Measurements from ENCODE around the gene MOB2.

Gene MOB2, protein sequence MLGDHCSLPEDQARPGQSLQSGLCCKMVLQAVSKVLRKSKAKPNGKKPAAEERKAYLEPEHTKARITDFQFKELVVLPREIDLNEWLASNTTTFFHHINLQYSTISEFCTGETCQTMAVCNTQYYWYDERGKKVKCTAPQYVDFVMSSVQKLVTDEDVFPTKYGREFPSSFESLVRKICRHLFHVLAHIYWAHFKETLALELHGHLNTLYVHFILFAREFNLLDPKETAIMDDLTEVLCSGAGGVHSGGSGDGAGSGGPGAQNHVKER

DNA sequence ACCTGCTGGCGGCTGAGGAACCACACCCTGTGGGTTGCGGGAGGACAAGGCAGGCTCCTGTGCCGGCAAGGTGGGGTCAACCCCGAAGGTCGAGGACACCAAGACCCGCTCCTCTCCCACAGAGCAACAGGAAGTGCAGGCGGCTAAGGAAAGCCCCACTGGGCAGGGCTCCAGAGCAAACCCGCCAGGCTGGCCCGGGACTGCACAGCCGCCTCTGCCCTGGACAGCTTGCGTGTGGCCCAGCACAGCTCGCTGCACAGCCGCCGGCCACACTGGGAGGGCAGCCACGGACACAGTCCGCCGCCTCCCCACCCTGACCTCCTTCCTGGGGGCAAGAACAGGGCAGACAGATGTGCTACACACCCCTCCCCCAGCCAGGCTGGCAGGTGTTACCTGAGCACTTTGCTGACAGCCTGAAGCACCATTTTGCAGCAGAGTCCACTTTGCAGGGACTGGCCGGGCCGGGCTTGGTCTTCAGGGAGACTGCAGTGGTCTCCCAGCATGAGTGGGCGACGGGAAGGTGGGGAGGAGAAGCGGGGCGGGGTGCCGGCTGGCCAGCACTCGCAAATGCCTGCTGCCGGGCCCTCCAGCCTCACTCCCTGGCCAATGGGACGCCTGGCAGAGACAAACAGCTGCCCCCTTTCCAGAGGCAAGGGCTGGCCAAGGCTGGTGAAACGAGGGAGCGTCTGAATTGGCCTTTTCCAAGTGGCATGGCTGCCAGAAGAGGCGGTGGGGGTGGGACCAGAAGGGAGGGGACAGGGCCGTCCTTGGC, at the start of gene MOB2:
Gene MOB2, minus strand, starts transcription at position 726 of the 772 bp plus-strand sequence. Its CDS starts 223 bp downstream, at position 503.
- DNase-seq (ENCODE audit: low read depth in 3 of 3): no peak

DNA sequence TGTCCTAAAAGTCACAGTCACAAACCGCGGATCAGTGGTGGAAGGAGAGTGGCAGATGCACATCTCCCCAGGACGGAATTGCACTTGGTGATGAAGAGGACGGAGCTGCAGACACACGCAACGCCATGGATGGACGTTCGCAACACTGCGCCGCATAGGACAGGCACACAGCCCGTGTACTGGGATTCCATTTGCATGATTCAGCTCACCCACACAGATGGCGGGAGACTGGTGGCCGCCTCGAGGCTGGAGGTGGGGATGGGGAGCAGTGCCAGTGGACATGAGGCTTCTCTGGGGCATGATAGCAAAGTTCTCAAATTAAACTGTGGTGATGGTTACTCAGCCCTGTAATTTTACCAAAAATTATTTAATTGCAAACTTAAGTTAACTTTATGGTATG, 48.1 kb upstream of the MOB2 start:
- DNase-seq (ENCODE audit: low read depth in 3 of 3): no peak

DNA sequence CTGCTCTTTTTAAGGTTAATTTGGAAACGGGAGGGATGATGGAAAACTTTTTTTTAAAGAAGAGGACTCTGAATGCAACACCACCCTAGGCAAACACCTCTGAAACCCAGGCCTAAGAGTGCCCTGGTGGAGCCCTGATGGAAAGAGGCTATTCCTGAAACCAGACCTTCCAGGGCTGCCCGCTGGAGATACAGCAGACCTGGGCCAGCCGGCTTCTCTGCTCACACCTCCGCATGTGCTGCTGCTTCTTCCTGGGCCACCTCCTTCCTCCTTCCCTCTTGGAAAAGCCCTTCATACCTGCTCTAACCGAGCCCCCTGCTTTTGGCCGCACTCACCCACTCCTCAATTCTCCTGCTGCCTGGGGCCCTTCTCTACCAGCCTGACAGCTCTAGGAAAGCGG, 47.6 kb upstream of the MOB2 start:
- no peak for DNase-seq (ENCODE audit: low read depth in 3 of 3)

DNA sequence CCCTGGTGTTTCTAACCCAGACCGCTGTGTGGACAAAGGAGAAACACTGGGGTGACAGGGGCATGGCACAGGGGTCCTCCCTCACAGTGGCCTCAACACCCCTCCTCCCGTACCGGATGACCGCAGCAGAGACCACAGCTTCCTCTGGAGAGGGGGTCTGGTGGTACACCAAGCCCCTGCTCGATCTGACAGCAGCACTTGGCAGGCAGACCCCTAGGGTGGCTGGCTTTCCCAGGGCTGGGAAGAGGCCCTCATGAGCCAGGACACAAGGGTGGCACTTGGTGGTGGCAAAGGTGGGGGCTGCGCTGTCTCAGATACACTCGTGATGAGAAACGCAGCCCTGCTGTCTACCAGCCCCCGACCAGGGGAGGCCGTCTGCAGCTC, 46.8 kb upstream of the MOB2 start:
- DNase-seq (ENCODE audit: low read depth in 3 of 3): no peak

DNA sequence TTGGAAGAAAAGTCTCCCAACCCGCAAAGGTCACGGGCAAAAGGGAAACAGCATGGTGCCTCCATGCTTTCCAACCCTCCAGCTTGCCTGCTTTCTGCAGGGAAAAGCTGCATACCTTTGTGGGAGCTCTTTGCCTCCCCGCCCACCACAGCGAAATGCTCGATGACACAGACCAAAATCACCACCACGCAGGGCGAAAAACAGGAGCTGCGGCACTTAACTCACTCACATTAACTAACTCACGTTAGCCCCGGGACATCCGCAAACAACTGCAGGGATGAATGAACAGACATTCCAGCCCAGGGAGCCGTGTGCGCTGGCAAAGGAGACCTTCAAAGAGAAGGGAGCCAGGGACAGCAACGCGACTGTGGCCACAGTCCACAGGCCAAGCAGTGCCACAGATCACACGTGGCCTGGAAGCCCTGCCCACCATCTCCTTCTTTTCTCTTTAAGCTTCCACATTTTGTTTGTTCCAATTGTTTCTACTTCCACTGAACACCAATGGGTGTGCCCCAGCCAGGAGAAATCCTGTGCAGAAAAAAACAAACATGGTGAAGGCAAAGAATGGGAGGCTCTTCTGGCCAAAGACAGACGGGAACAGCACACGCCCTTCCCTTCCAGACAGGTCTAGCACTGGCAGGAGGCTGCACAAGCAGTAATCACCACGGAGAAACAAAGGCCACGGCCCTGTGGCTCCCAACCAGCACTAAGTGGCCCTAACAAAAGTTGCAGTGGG, 46.2 kb upstream of the MOB2 start:
- no peak for DNase-seq (ENCODE audit: low read depth in 3 of 3)

DNA sequence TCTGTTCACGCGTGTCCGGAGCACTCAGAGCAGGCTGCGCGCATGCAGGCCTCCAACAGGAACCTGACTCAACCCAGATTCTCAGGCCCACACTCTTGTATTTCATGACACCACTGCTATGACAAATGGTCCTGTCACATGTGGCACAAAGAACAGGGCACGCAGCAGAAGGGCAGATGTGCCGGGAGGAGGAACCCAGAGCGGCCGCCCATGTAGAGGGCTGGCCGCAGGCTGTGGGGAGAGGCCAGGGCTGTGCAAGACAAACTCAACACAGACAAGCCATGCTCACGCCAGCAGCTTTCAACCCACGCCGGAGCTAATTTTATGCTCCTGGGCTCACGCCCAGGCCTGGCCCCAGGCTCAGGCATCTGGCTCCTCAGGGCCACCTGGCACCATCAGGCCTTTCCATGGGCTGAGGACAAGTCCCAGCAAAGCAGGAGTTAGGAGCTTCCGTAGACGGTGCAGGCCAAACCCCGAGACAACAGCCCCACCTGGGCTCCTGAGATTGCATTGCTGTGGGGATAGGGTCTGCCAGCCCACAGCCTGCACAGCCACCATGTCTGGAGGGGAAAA, 45.5 kb upstream of the MOB2 start:
- no peak for DNase-seq (ENCODE audit: low read depth in 3 of 3)

DNA sequence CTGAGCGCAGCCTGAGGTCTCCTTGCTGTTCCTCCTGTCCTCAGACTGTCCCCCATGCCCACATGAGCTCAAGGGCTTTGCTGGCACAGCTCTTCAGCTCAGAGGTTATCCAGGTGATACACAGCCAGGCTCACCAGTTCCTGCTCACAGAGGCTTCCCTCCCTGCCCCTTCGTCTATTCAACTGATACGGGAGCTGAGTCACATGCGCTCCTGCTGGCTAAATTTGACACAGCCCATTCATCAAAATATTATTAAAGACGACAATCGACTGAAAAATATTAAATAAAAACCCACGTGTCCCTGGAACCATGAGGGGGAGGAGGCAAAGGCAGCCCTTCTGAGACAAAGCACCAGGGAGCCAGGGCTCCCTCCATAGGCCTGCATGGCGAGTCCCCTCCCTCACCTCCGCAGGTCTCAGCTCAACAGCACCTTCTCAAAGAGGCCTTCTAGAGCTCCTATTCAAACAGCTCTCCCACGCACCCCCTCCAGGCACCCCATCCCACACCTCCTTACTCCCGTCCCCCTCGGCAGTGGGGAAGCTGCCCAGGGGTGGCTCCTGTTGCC, 45.0 kb upstream of the MOB2 start:
- DNase-seq (ENCODE audit: low read depth in 3 of 3): no peak

DNA sequence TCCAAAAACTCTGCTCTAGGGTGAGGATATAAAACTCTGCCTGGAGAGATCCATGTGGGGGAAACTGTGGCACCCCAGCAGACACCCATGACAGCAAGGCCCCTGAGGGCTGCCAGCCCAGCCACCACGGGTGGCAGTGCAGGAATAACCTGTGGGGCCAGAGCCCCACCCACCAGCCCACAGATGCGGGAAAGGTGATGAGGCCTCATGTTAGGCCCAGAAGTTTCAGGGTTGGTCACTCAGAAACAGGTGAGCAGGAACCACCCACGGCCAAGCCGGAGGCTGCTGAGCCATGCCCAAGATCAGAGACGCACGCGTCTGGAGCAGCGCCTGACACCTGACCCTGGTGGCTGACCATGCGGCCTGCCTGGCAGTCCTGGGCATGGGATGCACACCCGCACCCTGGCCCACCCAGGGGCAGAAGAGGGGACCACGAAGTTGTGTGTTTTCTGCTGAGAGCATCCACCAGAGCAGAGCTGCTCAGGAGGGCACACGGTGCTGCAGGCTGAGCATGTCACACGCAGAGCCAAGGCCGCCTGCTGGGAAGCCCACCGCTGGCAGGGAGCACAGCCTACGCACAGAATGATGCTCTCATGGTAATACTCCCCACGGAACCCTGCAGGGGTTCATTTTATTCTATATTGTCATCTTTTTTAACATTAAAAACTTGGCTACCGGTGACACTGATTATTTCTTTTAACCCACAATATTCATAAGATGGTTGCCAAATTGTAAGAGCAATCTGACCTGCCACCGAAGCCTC, 44.3 kb upstream of the MOB2 start:
- DNase-seq (ENCODE audit: low read depth in 3 of 3): no peak

DNA sequence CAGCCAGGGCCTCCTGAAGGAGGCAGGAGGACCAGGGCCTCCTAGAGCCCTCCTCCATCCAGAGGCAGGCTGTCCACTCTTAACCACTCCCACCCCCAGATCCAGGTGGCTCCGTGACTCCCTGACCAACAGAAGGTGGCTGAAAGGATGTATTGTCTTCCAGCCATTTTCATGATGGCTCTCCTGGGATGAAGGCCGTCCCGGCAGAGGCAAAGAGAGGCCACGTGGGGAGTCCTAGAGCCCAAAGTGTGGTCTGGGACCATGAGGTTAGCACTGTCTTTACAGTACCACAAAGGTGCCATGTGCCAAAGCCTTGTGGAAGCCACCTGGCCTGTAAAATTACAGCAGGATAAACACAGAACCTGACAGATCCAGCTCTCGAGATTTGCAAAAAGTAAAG, 43.2 kb upstream of the MOB2 start:
- no peak for DNase-seq (ENCODE audit: low read depth in 3 of 3)

DNA sequence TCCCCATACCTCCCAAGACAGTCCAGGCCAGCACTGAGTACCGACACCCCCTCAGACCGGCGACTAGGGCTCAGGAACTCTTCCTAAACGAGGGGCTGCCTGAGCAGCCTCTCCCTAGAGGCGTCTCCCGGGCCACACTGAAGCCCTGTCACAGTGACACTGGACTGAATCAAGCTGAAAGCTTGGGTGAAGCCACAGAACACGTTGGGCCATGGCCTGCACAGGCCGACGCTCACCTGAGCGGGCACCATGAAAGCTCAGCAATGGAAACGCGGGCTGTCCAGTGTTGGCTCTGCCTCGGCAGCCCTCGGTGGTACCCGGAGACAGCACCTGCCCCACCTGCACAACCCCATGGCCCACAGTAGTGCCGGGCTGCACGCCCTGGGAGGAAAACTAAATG, 42.7 kb upstream of the MOB2 start:
- DNase-seq (ENCODE audit: low read depth in 3 of 3): no peak

DNA sequence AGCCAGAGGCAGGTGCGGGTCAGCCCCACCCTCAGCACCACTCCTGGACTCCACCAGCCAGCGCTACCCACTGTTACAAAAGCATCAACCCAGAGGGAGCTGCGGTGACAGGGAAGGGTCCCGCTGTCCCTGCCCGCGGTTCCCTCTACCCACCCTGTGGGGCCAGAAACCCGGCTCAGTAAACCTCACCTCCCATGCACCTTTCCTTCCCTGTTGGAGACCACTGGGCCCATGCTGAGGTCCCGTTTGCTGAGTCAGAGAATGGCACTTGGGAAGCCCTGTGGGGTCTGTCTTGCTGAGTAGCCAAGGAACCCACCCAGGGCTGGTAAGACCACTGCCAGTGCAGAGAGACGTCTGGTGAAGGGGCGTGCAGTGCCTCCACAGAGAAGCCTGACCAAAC, 42.1 kb upstream of the MOB2 start:
- no peak for DNase-seq (ENCODE audit: low read depth in 3 of 3)

DNA sequence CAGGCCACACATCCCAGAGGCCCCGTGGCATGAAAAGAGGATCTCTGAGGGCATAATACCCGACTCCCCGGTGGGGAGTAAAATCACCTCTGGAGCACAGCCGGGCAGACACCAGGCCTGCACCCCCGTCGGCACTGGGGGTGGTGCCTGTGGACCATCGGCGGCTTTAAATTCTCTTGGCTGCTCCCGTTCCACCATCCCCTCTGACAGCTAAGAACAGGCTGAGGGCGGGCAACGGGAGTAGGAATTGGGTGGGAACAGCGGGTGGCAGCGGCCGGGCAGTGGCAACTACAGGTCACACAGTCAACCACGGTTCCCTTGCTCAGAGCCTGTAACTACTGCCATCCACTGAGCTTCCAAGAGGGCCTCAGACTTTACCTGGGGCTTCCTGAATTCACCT, 40.2 kb upstream of the MOB2 start:
- DNase-seq (ENCODE audit: low read depth in 3 of 3): no peak

DNA sequence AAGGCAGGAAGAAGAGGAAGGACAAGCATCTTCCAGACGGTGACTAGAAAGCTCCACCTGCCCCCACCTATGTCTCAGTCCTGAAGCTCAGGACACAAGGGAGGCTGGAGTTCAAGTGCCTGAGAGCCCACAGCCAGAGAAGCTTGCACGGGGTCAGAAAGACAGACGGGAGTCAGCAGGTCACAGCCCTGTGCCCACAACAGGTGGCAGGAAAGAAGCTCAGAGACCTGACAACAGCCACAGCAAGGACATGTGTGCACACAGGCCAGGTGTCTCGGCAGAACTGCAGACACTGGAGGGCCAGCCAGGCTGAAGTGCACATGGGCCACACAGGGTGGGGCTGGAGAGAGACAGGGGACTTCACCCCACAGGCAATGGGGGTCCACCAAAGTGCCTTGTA, 37.2 kb upstream of the MOB2 start:
- no peak for DNase-seq (ENCODE audit: low read depth in 3 of 3)

DNA sequence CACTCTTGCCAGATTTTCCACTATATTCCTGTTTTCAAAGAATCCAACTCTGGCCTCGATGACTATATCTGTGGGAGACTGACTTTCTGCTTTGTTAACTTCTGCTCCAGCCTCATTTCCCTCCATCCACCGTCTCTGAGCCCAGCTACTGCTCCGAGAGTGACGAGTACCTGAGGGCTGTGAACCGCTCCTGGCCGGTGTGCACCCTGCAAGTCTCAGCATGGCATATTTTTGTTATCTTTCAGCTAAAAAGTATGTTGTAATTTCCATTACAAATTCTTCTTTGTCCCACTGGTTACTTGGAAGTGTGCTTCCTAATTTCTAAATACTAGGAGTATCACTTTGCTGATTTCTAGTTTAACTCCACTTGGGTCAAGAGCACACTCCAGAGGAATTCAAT, 36.5 kb upstream of the MOB2 start:
- no peak for DNase-seq (ENCODE audit: low read depth in 3 of 3)

DNA sequence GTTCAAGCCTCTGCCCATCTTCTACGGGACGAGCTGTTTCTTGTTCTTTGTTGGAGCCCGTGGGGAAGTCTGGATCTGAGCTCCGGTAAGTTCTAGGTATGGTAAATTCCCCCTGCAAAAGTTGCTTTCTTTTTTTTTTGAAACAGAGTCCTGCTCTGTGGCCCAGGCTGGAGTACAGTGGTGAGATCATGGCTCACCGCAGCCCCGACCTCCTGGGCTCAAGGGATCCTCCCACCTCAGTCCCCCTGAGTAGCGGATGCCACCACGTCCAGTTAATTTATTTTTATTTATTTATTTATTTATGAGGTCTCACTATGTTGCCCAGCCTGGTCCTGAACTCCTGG, 35.5 kb upstream of the MOB2 start:
- DNase-seq (ENCODE audit: low read depth in 3 of 3): no peak

DNA sequence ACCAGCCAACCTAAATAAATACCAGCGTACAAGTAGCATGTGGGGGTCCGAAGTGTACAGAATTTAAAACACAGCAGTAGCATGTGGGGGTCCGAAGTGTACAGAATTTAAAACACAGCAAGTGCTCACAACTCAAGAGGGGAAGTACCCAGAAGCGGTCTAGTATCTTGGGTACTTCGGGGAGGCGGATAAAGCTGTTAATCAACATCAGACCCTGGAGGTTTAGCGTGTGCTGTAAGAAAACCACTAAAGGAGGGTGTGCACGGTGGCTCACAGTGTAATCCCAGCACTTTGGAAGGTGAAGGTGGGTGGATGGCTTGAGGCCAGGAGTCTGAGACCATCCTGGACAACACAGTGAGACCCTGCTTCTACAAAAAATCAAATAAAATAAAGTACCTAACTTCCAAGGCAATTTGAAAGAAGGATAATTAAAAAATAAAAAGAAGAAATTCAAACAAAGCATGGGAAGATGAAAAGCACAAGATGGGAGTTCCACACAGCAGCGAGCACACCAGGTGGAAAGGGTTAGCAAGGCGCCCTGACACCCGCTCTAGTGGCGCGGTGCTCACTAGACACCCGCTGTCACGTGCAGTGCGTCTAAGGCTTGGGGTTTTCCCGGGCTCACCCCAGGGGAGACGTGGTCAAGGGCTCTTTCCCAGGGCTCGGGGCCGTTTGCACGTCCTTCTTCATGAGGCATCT, 35.0 kb upstream of the MOB2 start:
- no peak for DNase-seq (ENCODE audit: low read depth in 3 of 3)

DNA sequence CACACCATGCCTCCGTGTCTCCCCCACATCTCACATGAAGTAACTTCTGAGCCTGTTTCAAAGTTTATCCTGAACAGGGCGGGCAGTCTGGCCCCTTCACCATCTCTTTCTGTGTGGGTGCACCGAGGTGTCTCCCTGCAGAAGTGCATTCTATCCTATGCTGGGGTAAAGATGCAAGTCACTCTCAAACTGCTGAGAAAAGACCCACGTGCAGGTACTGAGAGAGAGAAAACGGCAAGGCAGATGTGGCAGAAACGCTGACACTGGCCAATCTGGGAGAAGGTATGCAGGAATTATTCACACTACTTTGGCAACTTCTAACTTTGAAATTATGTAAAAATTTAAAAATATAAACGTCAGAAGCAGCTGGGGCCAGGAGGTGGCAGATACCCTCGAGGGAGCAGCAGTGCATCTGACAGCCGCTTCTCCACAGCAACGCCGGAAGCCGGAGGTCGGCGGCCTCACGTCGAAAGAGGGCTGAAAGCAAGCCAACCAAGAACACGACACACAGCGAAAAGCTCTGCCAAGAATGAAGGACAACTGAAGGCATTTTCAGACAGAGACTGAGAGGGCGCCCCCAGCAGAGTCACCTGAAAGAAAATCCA, 34.2 kb upstream of the MOB2 start:
- DNase-seq (ENCODE audit: low read depth in 3 of 3): no peak

DNA sequence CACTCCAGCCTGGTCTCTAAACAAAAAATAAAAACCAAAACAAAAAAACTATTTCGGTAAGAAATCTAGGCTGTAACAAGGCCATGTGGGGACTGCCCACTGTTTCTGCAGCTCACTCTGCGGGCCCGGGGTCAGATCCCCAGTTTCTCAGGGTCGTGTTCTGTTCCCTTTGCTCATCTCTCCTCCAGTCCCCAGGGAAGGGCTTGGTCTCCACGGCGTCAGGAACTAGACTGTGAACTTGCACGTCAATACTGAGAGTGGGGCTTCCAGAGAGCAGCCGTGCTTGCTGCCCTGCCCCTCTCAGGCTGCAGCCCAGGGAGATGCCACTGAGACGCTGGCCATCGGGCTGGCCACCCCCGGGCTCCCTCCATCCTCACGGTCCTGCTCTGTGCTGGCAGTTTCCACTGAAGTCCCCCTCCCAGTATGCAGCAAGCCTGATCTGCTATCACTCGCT, 33.7 kb upstream of the MOB2 start:
- no peak for DNase-seq (ENCODE audit: low read depth in 3 of 3)

DNA sequence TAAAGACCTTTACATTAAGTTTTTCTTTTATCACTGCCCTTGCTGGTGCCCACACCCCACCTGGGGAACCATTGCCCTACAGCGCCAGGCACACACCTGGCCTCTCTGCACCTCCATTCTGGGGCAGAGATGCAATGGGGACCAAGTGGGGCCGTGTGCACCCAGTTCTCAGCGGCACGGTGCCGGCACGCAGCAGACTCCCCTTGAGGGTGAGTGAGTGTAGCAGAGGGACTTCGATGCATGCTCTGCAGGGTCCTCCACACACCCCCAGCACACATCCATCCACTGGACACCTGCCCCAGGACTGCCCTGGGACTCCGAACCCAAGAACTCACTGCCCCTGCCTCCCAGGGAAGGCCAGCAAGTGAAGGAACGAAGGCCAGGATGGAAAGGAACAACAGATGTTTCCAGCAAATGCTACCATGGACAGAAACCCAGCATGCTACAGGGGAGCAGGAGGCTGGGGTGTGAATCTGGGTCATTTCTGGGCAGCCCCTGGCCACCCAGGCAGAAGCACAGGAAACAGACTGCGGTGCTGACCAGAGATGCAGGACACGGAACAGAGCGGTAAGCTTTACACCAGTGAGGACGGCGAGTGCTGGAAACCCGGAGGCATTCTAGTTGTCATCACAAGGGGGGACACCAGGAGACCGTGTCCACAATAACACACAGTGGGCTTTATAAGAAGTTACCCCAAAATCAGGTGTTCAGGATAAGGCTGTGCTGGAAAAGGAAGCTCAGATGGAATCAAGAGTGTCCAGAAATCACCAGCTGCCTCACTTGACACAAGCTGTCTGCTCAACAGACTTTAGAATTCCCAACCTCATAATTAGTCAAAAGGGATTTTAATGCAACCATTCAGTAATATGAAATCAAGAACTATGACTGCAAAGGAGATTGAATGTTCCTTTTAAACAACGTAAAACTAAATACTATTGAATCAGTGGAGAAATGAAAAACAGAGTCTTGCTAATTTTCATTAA, 32.7 kb upstream of the MOB2 start:
- no peak for DNase-seq (ENCODE audit: low read depth in 3 of 3)
